Choroid plexus epithelial cell (primary cell): Measurements from ENCODE around the gene HOXD3.

ENCODE experiments used
- DNase-seq: peaks from one replicate; pipeline ENCODE4 v3.0.0-alpha.2; 2010; ENCODE audit warnings: low read depth
- H3K4me3 ChIP-seq: 2 replicates; pipeline ENCODE4 v1.5.1; 2011; ENCODE audit warnings: low read depth, mild to moderate bottlenecking, control low read depth, low read length, moderate library complexity
- CTCF ChIP-seq: conservative IDR thresholded peaks from 2 replicates; pipeline ENCODE4 v1.5.1; 2011; ENCODE audit warnings: low read depth, mild to moderate bottlenecking, control low read depth, inconsistent platforms, low read length, moderate library complexity

The HOXD3 gene

DNA sequence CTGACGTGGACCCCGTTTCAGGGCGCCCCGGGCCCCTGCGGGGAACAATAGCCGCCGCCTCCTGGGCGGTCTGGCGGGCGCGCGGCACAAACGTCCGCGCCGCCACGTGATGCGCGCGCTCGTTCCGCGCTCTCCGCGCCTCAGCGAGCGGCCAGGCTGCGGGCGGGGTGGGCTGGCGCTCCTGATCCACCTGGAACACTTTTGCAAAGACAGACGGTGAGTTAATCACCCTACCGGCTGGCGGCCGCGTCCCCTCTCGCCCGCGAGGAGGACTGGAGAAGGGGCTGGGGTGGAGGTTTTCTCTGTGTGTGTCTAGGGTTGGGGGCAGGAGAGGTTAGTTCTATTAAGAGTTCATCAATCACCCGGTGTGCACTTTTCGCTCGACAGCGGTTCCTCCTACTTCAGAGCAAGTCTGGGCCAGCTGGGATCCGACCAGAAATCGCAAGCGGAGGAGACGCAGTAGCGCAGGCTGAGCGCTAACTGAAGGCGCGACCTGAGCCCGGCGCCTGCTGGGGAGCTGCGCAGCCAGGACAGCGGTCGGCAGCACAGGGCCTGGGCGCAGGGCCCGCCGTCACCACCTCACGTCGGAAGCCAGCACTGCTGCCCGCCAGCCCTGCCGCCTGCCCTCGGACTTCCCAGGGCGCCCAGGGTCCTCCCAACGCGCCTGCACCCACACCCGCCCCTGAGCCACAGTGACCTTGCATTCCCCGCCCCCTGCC lies 21.1 kb downstream of the HOXD3 start:
- H3K4me3 ChIP-seq: no peak overlapping the region
- TF ChIP-seq CTCF: no peak
- no peak for DNase-seq

DNA sequence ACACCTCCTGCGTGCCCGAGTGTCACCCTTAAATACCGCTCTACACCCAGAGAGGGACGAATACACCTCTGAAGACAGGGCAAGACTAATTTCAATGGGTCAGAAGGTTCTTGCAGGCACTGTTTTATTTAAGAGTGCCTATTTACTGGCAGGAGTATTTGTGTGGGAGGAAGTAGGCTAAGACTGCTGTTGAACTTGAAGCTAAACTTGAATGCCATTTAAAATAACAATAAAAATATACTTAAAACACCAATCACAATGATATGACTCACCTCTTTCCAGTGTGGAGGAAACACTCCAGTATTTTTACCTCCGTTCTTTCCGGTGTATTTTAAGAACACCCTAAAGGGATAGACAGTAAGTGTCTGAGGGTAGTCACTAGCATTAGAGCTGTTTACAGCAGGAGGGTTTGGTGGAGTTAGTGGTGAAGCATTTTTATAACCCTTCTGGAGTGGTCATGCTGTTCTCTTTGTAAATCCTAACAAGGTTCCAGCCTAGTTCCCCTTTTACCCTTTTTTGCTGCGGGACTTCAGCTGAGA lies 21.7 kb downstream of the HOXD3 start:
- DNase-seq: no peak
- H3K4me3 ChIP-seq: no peak overlapping the region
- TF ChIP-seq CTCF: no peak

- TF ChIP-seq CTCF: no peak
- DNase-seq: no peak
- H3K4me3 ChIP-seq: no peak overlapping the region
Measured at GRCh38 chr2:176181551-176181950, 24.4 kb downstream of the HOXD3 start.

DNA sequence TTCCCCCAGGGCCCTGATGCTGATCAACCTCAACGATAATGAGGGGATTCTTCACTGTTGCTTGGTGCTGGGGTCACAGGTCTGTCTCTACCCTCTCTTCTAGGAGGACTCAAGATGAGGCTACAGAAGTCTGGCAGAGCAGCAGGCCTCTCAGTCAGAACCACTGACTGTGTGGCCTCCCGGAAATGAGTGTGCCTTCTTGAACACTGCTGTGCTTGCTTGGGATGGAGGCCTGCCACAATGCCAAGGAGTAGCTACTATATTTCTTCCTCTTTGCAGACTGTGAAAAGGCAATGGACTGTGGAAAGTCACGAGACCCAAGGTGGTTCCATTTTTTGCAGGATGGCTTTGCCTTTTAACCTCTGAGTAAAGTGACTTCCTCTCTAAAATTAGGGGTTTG lies 25.6 kb downstream of the HOXD3 start:
- DNase-seq: no peak
- no peak overlapping the region for H3K4me3 ChIP-seq
- no peak for TF ChIP-seq CTCF

DNA sequence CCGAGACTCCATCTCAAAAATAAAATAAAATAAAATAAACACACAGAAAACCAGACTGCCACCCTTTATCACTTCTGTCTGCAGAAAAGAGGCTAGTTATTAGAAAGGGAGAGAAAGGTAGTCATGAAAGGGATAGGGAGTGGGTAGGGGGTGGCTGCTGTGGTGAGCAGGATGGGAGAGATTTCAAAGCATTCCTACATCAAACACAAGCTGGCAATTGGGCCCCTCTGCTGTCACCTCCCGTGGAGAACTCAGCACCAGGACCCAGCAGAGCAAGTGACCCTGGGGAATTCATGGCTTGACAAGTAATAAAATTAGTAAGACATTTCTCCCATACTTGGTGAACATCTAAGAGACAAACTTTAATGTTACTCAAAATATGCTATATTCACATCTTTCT lies 27.6 kb downstream of the HOXD3 start:
- no peak for DNase-seq
- H3K4me3 ChIP-seq: no peak overlapping the region
- no peak for TF ChIP-seq CTCF

GRCh38 chr2:176186024-176186423 lies 28.9 kb downstream of the HOXD3 start:
- no peak overlapping the region for H3K4me3 ChIP-seq
- TF ChIP-seq CTCF: no peak
- no peak for DNase-seq
